ENCODE data around the gene DFFB. TPM values are rescaled to one million over a fixed set of nuclear protein-coding genes. Genes with fewer than 3 reads are reported as not detected.

Gene DFFB
- total and polyA plus RNA-seq, 10 donors, result 6.3 to 13.8 (median 10.3) TPM

GRCh38 chr1:3817138-3817740, 40.0 kb upstream of the DFFB start:
- DNase-seq, result no peak
- Histone ChIP-seq H3K27me3 (replicated peaks in 1 of 7) (no peaks in the 10 kb centered on the region), H3K4me1 (no peaks in the 10 kb centered on the region), H3K4me3 (no peak overlapping the region), H3K9me3 (no peaks in the 10 kb centered on the region), H3K36me3 (peaks cover 0 to 81% (median 50%) of the 10 kb centered on the region in 6 donors), H3K27ac (no peak overlapping the region)
- 93 to 98% (median 94%) methylated on average over 14 to 17 of the region's 17 CpGs for WGBS, 5 donors
- TF ChIP-seq POLR2AphosphoS5 (IDR thresholded peaks at IDR 0.05), result no peak
- TF ChIP-seq POLR2A (IDR thresholded peaks at IDR 0.05), result no peak
- no peak for TF ChIP-seq CTCF (IDR thresholded peaks at IDR 0.05 in 8 of 11, conservative IDR thresholded peaks at IDR 0.05 in 3 of 11)
- intact Hi-C loops (cut with DNase I; ENCODE audit: low total_unique reads), result no loop called here

- DNase-seq, result no peak
- intact Hi-C loops (cut with DNase I; ENCODE audit: low total_unique reads), result no loop called here
- TF ChIP-seq CTCF (IDR thresholded peaks at IDR 0.05 in 8 of 11, conservative IDR thresholded peaks at IDR 0.05 in 3 of 11), result no peak
- TF ChIP-seq POLR2AphosphoS5 (IDR thresholded peaks at IDR 0.05), result peak in 2 of 3 donors; percentile 9 to 31
- Histone ChIP-seq H3K4me3 (no peak overlapping the region), H3K27ac (no peak overlapping the region), H3K4me1 (no peaks in the 10 kb centered on the region), H3K27me3 (replicated peaks in 1 of 7) (no peaks in the 10 kb centered on the region), H3K9me3 (no peaks in the 10 kb centered on the region), H3K36me3 (peaks cover 0 to 89% (median 58%) of the 10 kb centered on the region in 6 donors)
- 93 to 96% (median 94%) methylated on average over 27 to 28 of the region's 28 CpGs for WGBS, 5 donors
These were observed 39.3 kb upstream of the DFFB start for GRCh38 chr1:3817821-3818597.

- Histone ChIP-seq H3K27me3 (replicated peaks in 1 of 7) (no peaks in the 10 kb centered on the region), H3K9me3 (no peaks in the 10 kb centered on the region), H3K4me1 (no peaks in the 10 kb centered on the region), H3K36me3 (peaks cover 0 to 94% (median 63%) of the 10 kb centered on the region in 6 donors), H3K4me3 (no peak overlapping the region), H3K27ac (no peak overlapping the region)
- 69 to 76% (median 73%) methylated on average over 10 of the region's 10 CpGs for WGBS, 5 donors
- TF ChIP-seq POLR2A (IDR thresholded peaks at IDR 0.05) (no peak), POLR2AphosphoS5 (IDR thresholded peaks at IDR 0.05) (no peak), CTCF (IDR thresholded peaks at IDR 0.05 in 8 of 11, conservative IDR thresholded peaks at IDR 0.05 in 3 of 11) (no peak)
- intact Hi-C loops (cut with DNase I; ENCODE audit: low total_unique reads), result no loop called here
- no peak for DNase-seq
These were observed 37.5 kb upstream of the DFFB start for GRCh38 chr1:3819771-3820200.

- Histone ChIP-seq H3K4me1 (no peaks in the 10 kb centered on the region), H3K36me3 (peaks cover 0 to 94% (median 62%) of the 10 kb centered on the region in 6 donors), H3K27me3 (replicated peaks in 1 of 7) (no peaks in the 10 kb centered on the region), H3K4me3 (no peak overlapping the region), H3K27ac (no peak overlapping the region), H3K9me3 (no peaks in the 10 kb centered on the region)
- 85 to 96% (median 93%) methylated on average over 8 of the region's 8 CpGs for WGBS, 5 donors
- TF ChIP-seq CTCF (IDR thresholded peaks at IDR 0.05 in 8 of 11, conservative IDR thresholded peaks at IDR 0.05 in 3 of 11), result no peak
- TF ChIP-seq POLR2AphosphoS5 (IDR thresholded peaks at IDR 0.05), result no peak
- TF ChIP-seq POLR2A (IDR thresholded peaks at IDR 0.05), result no peak
- no peak for DNase-seq
- intact Hi-C loops (cut with DNase I; ENCODE audit: low total_unique reads), result no loop called here
These were observed 37.0 kb upstream of the DFFB start for GRCh38 chr1:3820316-3820715.
